Thyroid gland (tissue), 4 donors: ENCODE data around the gene TMPRSS13. TPM values are rescaled to one million over a fixed set of nuclear protein-coding genes. Genes with fewer than 3 reads are reported as not detected.
A peak's percentile ranks its signal among the peaks of the same experiment; 100 is the strongest.

ENCODE experiments used
- DNase-seq, 2 donors: peaks; one replicate each; pipeline ENCODE4 v3.0.0-alpha.2; 2019
- H3K27ac ChIP-seq, 3 donors: fragments of 200-600 bp; sonication (generic); 1 replicate in 2 of 3; 2 replicates in 1 of 3; pipeline ENCODE4 v1.5.1; 2016 to 2019; ENCODE audit warnings: mild to moderate bottlenecking in 1 of 3, moderate library complexity in 1 of 3
- H3K27me3 ChIP-seq: fragments of 200-600 bp; sonication (generic); one replicate; pipeline ENCODE4 v1.5.1; 2019
- H3K36me3 ChIP-seq, 2 donors: fragments of 200-600 bp; sonication (generic); one replicate each; pipeline ENCODE4 v1.5.1; 2016 to 2019
- H3K4me1 ChIP-seq, 2 donors: fragments of 200-600 bp; sonication (generic); one replicate each; pipeline ENCODE4 v1.5.1; 2017 to 2019
- H3K4me3 ChIP-seq, 3 donors: fragments of 200-600 bp; sonication (generic); replicated peaks in 1 of 3; 1 replicate in 2 of 3; 2 replicates in 1 of 3; pipeline ENCODE4 v1.5.1; 2016; ENCODE audit warnings: mild to moderate bottlenecking in 1 of 3
- H3K9me3 ChIP-seq: fragments of 200-600 bp; sonication (generic); one replicate; pipeline ENCODE4 v1.5.1; 2017
- POLR2A ChIP-seq, 2 donors: fragments of 450-650 bp; IDR thresholded peaks; one replicate each; pipeline ENCODE4 v1.6.1; 2017; ENCODE audit warnings: antibody characterized with exemption in 2 of 2, mild to moderate bottlenecking in 2 of 2, moderate library complexity in 1 of 2
- WGBS, 2 donors: methylation state at CpG; one replicate each; pipeline ENCODE4 v1.1.5; 2017; 5-methylcytosine and 5-hydroxymethylcytosine counted together
- intact Hi-C: fragments of 100-400 bp; cut with DNase I; formaldehyde crosslinking; loops from one replicate; pipeline ENCODE4 v1.15.1; 2023
- total RNA-seq, 4 donors: library from RNA; depleted of rRNA; stranded (reverse); fragments of >200 nt; gene quantifications; one replicate each; pipeline ENCODE4 v1.2.3, GENCODE V29; 2016
- TF ChIP-seq, protein P1 (sequence below), 6 experiments: fragments of 200-600 bp in 3 of 6; fragments of 450-650 bp in 3 of 6; sonication (generic) in 3 of 6; IDR thresholded peaks; one replicate each; pipeline ENCODE4 v1.5.1; 2016 to 2019; ENCODE audit warnings: antibody characterized with exemption in 6 of 6, mild to moderate bottlenecking in 2 of 6, inconsistent platforms in 1 of 6, moderate library complexity in 1 of 6

The TMPRSS13 gene
- total RNA-seq, 4 donors from 2014 or later = 8.5 to 24.3 (median 13.0) TPM

GRCh38 chr11:117872975-117873827 lies 56.0 kb downstream of the TMPRSS13 start:
- H3K27me3 ChIP-seq = no peaks in the 10 kb centered on the region
- H3K4me1 ChIP-seq = peaks cover 18 to 48% of the 10 kb centered on the region in 2 donors
- 87 to 92% methylated on average over 15 of the region's 15 CpGs for WGBS, 2 donors
- no peak for DNase-seq
- H3K4me3 ChIP-seq = no peak overlapping the region
- no peaks in the 10 kb centered on the region for H3K9me3 ChIP-seq
- H3K27ac ChIP-seq = peak overlapping the region in 1 of 3 donors; percentile 6
- H3K36me3 ChIP-seq = no peaks in the 10 kb centered on the region
- intact Hi-C loops = no loop called here
- TF ChIP-seq POLR2A (IDR thresholded peaks at IDR 0.05) = no peak
- TF ChIP-seq, protein P1, sequence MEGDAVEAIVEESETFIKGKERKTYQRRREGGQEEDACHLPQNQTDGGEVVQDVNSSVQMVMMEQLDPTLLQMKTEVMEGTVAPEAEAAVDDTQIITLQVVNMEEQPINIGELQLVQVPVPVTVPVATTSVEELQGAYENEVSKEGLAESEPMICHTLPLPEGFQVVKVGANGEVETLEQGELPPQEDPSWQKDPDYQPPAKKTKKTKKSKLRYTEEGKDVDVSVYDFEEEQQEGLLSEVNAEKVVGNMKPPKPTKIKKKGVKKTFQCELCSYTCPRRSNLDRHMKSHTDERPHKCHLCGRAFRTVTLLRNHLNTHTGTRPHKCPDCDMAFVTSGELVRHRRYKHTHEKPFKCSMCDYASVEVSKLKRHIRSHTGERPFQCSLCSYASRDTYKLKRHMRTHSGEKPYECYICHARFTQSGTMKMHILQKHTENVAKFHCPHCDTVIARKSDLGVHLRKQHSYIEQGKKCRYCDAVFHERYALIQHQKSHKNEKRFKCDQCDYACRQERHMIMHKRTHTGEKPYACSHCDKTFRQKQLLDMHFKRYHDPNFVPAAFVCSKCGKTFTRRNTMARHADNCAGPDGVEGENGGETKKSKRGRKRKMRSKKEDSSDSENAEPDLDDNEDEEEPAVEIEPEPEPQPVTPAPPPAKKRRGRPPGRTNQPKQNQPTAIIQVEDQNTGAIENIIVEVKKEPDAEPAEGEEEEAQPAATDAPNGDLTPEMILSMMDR (IDR thresholded peaks at IDR 0.05) = no peak

DNA sequence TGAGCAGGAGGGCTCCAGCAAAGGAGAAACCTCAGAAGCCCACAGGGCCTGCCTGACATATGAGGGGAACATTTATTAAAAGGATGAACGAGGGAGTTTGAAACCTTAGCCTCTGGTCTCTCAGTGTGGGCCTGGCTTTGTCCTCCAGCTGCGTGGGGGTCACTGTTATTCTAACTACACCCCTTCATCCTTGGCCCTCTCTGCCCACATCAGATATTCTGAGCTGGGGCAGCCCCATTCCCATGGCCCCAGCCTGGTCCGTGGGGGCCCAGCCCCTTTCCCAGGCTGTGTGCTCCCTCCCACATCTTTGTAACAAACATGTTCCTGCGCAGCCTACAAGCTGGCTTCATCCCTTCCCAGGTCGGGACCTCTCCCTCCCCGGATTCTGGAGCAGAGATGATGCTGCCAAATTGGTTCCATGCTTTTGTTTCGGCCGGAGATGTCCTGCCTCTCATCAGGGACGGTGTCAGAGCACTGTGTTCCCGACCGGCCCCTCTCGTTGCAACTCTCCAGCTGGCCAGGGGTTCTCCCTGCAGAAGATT lies 56.7 kb downstream of the TMPRSS13 start:
- H3K9me3 ChIP-seq = no peaks in the 10 kb centered on the region
- WGBS, 2 donors = 65 to 69% methylated on average over 12 of the region's 12 CpGs
- H3K27me3 ChIP-seq = no peaks in the 10 kb centered on the region
- DNase-seq = no peak
- TF ChIP-seq, protein P1 (IDR thresholded peaks at IDR 0.05) = no peak
- no peak for TF ChIP-seq POLR2A (IDR thresholded peaks at IDR 0.05)
- intact Hi-C loops = no loop called here
- no peak overlapping the region for H3K4me3 ChIP-seq
- no peaks in the 10 kb centered on the region for H3K36me3 ChIP-seq
- H3K27ac ChIP-seq = peak overlapping the region in 1 of 3 donors; percentile 6
- H3K4me1 ChIP-seq = peaks cover 18 to 49% of the 10 kb centered on the region in 2 donors

DNA sequence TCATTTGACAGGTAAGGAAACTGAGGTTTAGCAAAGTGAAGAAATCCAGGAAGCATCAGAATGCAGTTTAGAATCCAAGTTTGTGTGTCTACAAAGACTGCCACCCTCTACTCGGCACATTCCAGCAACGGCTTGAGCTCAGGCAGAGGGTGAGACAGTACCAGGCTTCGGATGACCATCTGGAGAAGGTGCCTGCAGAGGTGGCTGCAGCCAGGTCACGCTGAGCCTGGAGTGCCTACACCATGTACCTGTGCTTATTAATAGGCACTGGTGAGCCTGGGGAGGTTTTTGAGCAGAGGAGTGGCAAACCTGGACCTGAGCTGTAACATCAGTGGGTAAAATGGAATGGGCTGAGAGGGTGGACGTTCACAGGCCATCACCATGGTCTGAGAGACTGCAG lies 57.4 kb downstream of the TMPRSS13 start:
- Histone ChIP-seq H3K36me3 (no peaks in the 10 kb centered on the region), H3K9me3 (no peaks in the 10 kb centered on the region), H3K4me3 (no peak overlapping the region), H3K27ac (no peak overlapping the region), H3K27me3 (no peaks in the 10 kb centered on the region), H3K4me1 (peaks cover 18 to 45% of the 10 kb centered on the region in 2 donors)
- TF ChIP-seq, protein P1 (IDR thresholded peaks at IDR 0.05) = no peak
- no peak for TF ChIP-seq POLR2A (IDR thresholded peaks at IDR 0.05)
- intact Hi-C loops = no loop called here
- 92 to 93% methylated on average over 5 of the region's 5 CpGs for WGBS, 2 donors
- no peak for DNase-seq

GRCh38 chr11:117871160-117871559 lies 58.0 kb downstream of the TMPRSS13 start:
- Histone ChIP-seq H3K4me1 (peaks cover 14 to 45% of the 10 kb centered on the region in 2 donors), H3K9me3 (no peaks in the 10 kb centered on the region), H3K27ac (no peak overlapping the region), H3K27me3 (no peaks in the 10 kb centered on the region), H3K36me3 (no peaks in the 10 kb centered on the region), H3K4me3 (no peak overlapping the region)
- DNase-seq = no peak
- TF ChIP-seq, protein P1 (IDR thresholded peaks at IDR 0.05) = no peak
- TF ChIP-seq POLR2A (IDR thresholded peaks at IDR 0.05) = no peak
- WGBS, 2 donors = 83 to 92% methylated on average over 17 to 18 of the region's 18 CpGs
- intact Hi-C loops = no loop called here
